ENCODE data around the gene MYO19.
"Not testable (repeated sequence)": the region's sequence is repeated elsewhere in the genome, so short reads cannot be mapped to it uniquely, and the experiment has no call there.

Gene MYO19

DNA sequence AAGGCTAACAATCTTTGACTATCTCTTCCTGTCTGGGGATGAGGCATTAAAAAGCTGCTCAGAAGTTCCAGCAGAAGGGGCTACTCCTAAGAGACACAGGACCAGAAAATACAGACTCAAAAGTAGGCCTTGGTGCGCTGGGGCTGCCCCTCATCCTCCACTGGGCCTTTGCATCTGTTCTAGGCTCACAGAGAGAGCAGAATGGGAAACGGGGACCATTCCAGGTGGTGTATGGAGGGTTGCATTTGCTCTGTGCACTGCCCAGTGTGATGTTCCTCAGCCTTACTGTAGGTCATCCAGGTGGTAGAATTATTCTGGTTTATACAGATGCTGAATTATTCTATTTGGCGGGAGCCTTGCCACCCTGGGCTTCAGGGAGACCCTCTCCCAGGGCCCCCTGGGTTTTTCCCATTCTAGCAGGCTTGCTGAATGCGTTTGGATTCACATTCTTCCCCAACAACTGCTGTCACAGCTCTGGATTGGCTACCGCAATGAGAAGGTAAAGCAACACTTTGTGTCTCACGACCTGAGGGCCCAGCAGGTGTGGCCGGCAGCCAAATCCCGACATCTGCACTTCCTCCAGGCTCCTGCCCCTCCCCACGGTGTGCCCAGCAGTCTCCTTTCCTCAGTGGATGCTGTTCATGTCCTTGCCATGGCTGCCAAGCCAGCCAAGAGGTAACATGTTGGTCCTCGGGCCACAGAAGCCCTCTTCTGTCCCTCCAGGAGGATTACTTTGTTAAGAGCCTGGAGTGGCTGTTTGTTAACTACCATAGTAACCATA is 73.1 kb downstream of the MYO19 start:
- no peak for DNase-seq

DNA sequence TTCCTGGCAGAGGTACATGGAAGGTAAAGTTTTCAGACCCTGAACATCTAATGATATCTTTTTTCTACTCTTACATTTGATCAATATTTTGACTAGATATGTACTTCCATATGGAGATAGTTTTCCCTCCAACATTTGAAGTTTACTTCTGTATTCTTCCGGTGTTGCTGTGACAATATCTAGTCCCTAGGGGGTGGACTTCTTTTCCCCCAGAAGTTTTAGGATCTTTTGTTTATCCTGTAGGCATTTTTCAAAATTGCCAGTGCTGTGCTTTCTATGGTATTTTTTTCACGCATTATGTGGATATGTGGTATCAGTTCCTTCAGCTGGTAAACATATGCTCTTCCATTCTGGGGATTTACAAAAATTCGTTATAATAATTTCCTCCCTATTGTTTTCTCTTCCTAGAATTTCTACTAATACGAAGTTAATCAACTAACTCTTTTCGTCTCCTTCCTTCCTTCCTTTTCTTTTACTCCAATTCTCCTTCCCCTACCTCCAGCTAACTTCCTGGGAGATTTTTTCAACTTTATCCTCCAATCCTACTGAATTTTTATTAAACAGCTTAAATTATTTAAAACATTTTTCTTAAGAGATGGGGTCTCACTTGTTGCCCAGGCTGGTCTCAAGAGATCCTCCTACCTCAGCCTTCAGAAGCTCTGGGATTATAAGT is 74.3 kb downstream of the MYO19 start:
- no peak for DNase-seq

DNA sequence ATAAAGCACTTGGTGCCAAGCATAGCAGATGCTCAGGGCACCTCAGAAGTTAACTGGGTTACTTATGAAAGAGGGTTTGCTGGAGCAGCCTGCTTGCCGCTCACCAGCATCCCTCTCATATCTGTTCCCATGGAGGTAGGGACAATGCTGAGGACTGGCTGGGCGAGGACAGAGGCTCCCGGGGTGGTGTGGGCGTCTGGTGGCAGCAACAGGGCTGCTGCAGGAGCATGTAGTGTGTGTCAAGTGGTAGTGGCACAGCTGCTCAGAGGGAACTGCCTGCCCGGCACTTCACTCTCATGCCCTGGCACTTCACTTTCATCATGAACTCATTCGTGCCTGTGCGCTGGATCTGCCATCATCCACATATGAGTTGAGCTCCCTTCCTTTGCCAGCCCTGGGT is 75.1 kb downstream of the MYO19 start:
- no peak for DNase-seq

DNA sequence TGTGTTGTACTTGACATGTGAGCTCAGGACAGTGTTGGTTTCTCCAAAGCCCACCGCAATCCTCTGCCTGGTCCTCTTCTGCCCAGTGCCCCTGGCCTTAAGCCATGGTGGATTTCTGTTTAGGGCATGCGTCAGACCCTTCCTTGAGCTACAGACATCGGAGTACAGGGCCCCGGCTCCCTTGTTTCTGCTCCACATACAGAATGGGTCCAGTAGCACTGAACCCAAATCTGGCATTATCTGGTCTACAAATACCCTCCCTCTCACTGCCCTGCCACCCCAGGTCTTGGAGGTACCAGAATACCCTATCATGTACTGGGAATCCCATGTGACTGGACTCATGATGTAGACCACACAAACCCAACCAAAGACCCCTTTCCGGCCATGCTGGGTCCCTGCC is 75.6 kb downstream of the MYO19 start:
- no peak for DNase-seq

DNA sequence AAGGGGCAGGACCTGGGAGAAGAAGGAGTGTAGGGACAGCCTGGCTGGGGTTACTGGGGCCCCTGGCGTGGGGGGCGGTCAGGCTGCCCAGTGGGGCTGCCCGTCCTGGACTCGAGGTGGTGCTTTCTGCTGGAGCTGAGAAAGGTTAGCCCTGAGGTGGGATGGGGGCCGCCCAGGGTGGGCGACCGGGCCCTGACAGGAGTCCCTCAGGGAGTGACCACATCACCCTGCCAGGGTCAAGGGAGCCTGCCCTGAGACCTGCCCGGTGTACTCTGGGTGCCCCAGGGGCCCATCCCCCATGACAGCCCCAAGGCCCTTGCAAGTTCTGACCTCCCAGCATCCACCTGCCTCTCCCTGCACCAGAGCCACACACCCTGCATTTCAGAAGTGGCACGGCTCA is 77.0 kb downstream of the MYO19 start:
- not testable (repeated sequence) for DNase-seq

DNA sequence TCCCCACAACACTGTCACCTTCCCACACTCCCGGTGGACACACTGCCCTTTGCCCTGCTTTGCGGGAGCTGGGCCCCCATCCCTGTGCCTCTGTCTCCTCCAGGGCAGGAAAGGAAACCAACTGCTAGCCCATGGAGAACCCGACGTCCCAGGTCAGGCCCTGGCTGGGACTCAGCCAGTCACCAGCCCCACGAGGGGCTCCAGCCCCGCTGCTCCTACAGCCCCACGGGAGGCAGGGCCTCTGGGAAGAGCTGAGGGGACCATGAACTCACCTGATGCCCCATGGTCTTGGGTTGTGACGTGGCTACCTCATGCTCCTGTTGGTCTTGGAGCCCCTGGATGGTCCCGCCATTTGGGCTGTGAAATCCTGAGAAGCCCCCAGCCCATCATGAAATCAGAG is 81.8 kb downstream of the MYO19 start:
- not testable (repeated sequence) for DNase-seq

DNA sequence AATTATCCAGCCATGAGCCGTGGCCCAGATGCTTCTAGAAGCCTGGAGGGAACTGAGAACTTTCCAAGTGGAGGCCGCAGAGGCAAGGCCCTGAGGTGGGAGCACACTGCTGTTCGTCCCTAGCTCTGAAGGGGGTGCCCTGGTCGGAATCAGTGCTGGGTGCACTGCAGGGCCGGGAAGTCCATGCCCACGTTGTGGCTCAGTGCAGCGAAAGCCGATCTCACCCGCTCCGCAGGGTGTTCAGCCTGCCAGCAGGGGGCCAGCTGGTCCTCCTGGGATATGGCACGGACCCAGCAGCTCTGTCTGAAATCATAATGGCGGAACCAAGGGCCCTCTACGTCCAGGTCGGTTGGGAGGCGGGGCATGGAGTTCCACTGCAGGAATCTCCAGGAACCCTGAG is 84.7 kb downstream of the MYO19 start:
- not testable (repeated sequence) for DNase-seq

Data from RPMI8226 (cell line).